HG03280 (cell line): ENCODE measurements around the gene TMED4.
"Not testable (repeated sequence)": the region's sequence is repeated elsewhere in the genome, so short reads cannot be mapped to it uniquely, and the experiment has no call there.

Source experiments
- ATAC-seq: cut with Tn5 transposase; IDR thresholded peaks from one replicate; pipeline ENCODE4 v1.9.1; 2021; ENCODE audit warnings: mild to moderate bottlenecking, moderate library complexity; ENCODE audit not compliant: unreplicated experiment

The TMED4 gene

DNA sequence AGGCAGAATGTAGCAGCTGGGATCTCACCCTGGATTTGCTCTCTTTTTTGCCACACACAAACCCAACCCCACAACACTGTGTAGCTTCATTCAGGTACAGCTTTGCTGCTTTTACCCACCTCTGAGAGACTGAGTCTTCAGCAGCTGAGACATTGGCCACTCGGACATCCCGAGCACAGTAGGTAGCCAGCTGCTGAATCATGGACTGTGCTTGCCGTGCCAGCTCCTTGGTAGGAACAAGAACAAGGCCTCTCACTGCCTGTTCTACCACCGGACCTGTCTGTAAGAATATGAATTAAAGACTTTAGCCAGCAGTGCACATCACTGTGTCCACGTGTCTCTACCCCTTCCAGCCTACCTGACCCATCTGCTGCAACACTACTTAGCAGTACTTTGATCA, 9.3 kb downstream of the TMED4 start:
- ATAC-seq: no peak

GRCh38 chr7:44569959-44570358, 12.1 kb downstream of the TMED4 start:
- no peak for ATAC-seq

DNA sequence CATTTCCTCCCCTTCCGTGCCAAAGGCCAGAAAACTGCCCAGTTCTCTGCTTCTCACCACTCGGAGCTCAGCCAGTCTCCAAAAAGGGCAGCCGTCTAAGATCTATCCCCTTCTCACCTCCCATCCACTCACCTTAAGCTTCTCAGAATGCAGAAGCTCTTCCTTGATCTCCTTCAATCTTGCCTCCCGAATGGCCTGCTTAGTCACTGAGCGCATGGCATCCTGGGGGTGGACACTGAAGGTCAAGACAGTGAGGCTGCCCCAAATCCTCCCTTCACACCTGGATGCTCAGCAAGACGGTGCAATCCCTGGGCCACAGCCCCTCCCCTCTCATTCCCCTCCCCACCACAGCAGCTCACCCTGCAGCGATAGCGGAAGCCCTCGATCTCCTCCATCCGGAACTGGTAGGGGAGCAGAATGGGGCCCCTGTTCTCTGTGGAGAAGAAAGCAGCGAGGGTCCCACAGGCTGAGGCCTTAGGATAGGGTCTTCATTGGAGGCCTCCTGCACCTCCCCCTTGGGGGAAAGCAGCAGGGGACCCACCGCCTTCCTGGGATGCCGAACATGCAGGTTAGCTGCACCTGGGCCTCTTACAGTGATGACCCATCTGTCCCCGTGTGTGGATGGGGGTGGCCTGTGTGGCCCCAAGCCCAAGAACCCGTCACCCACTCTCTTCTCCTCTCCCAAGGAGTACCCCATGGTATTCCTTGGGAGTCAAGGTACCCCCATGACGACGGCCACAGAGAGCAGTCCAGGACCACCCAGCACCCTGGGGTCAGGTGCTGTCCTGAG, 13.1 kb downstream of the TMED4 start:
- no peak for ATAC-seq

DNA sequence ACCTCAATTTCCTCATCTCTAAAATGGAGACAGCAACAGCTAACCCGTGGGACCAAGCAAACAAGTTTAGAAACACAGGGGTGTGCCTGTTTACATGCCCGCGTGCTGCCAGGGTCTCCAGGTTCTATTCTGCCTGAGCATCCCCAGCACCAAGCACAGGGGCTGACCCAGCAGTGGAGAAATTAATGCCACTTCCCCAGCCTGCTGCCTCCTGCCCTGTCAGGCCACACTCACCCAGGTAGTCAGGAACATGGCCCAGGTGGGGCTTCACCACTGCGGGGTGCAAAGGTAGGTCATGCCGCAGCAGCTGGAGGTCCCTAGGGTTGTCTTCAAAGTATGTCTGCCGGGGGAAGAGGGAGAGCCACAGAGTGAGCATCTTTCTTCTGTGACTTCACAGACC, 14.1 kb downstream of the TMED4 start:
- no peak for ATAC-seq

DNA sequence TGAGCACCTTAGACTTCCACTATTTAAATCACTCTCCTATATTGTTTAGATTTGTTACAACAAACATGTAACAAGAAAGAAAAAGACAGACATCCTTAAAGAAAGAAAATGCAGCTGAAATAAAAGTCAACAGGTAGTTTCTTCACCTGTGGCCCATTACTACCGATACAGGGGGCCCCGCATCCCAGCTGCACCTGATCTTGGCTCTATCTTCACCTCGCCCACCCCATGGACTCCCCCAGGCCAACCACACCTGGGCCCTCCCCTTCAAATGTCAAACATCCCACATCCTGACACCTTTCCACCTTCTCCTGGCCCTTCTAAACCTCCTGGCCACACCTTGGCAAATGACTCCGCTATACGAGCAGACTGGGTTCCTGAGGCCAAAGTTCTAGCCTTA, 15.4 kb downstream of the TMED4 start:
- ATAC-seq: no peak

- peak; percentile 26 for ATAC-seq
These were observed 16.1 kb downstream of the TMED4 start for GRCh38 chr7:44565795-44566559.

DNA sequence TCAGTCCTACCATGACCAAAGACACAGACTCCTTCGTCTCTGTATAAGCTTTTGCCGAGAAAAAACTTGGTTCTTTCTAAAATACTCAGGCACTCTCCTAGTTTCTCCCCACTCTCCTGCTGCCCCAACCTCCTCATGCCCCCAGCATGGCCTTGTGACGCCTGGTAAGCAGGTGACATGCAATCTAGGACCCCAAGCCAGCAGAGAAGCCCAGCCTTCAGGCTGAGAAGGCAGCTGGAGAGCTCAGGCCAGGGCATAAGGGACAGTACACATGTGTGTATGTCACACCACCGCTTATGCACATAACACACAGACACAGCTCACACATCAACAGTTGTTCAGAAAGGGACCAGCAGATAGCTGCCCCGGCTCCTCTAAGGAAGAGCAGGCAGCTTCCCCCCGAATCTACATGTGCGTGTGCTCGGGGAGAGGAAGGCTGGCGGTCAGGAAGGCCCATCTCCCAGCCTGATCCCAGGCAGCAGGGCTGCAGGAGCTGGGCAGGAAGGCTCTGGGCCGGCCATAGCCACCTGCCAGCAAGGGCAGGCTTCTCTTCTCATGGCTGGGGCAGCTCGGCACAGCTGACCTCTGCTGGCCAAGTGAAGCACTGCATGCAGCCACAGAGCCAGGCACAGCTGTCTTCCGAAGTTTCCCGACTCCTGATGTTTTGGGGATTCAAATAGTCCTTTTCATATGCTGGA, 16.8 kb downstream of the TMED4 start:
- peak; percentile 81 for ATAC-seq

GRCh38 chr7:44564606-44565005, 17.4 kb downstream of the TMED4 start:
- no peak for ATAC-seq

GRCh38 chr7:44563171-44563679, 18.8 kb downstream of the TMED4 start:
- ATAC-seq: no peak

GRCh38 chr7:44562622-44562962, 19.4 kb downstream of the TMED4 start:
- ATAC-seq: not testable (repeated sequence)

- ATAC-seq: no peak
These were observed 19.9 kb downstream of the TMED4 start for GRCh38 chr7:44561962-44562621.

DNA sequence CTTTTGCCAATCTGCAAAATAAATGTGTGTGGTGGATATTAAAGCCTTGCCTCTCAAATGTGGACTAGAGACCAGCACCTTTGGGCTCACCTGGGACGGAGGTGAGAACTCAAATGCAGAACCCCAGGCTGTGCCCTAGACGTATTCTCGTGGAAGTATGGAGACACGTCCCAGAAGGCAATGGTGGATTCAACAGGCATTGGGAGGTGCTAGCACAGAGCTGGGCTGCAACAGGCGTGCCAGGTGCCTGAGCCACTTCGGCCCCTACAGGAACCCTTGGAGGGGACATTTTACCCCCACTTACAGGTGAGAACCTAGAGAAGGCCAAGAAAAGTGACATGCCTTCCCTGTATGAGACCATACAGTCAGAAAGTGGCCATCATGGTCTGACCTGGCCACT, 20.6 kb downstream of the TMED4 start:
- no peak for ATAC-seq

- no peak for ATAC-seq
These were observed 22.5 kb downstream of the TMED4 start for GRCh38 chr7:44559485-44559884.

GRCh38 chr7:44557485-44557884, 24.5 kb downstream of the TMED4 start:
- no peak for ATAC-seq

DNA sequence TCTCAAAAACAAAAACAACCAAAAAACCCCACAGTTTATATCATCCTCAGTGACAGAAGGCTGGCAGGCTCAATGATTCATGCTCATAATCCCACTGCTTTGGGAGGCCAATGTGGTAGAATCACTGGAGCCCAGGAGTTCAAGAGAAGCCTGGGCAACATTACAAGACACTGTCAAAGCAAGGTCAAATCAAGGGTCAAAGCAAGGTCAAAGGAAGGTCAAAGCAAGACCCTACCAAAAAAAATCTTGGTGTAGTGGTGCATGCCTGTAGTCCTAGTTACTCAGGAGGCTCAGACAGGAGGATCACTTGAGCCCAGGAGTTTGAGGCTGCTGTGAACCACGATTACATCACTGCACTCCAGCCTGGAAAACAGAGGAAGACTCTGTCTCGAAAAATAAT, 26.7 kb downstream of the TMED4 start:
- no peak for ATAC-seq

GRCh38 chr7:44552473-44553005, 29.5 kb downstream of the TMED4 start:
- not testable (repeated sequence) for ATAC-seq

- no peak for ATAC-seq
These were observed 32.6 kb downstream of the TMED4 start for GRCh38 chr7:44549457-44549856.

GRCh38 chr7:44548893-44549292, 33.1 kb downstream of the TMED4 start:
- ATAC-seq: no peak

DNA sequence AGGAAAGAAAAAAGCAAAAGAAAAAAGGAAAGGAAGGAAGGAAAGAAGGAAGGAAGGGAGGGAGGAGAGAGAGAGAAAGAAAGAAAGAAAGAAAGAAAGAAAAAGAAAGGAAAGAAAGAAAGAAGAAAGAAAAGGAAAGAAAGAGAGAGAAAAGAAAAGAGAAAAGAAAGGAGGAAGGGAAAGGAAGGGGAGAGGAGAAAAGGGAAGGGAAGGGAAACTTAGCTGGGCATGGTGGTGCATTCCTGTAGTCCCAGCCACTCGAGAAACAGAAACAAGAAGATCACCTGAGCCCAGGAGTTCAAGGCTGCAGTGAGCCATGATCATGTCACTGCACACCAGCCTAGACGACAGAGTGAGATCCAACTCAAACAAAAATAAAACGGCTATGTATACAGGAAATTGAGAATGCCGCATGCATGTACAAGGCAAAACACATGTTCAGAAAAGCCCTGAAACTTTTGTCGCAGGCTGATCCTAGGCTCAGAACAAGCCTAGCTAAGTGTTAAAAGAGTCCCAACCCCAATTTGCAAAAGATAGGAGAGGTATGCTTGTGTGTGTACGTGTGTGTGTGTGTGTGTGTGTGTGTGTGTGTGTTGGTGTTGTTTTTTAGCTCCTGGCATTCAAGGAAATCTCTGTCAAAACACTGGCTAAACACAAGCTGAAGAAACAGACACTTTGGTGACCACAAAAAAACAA, 34.3 kb downstream of the TMED4 start:
- no peak for ATAC-seq
